Left lobe of liver (tissue), 2 donors: Measurements from ENCODE around the gene HDAC10. TPM values are rescaled to one million over a fixed set of nuclear protein-coding genes. Genes with fewer than 3 reads are reported as not detected.

ENCODE experiments used
- ATAC-seq: fragments of 200-7000 bp; cut with Tn5 transposase; one replicate; pipeline ENCODE4 v1.9.1; 2020; ENCODE audit warnings: mild to moderate bottlenecking, moderate library complexity
- DNase-seq: peaks from one replicate; pipeline ENCODE4 v3.0.0-alpha.2; 2020; ENCODE audit warnings: low spot score
- total RNA-seq: library from RNA; stranded (reverse); gene quantifications from one replicate; pipeline ENCODE4 v1.2.1, GENCODE V29; 2021
- donor health status: DM: no; HTN: no; CAD: no; lungs with moderate emphysema.
- donor health status: DM: no; HTN: yes; CAD: no.

Gene HDAC10
- total RNA-seq, result 33.3 TPM

- ATAC-seq, result peak; percentile 82
Observed at GRCh38 chr22:50250555-50251476, at the start of gene HDAC10. HDAC10 (minus strand) TSS chr22:50251265; CDS start chr22:50251032, 233 bp downstream.

GRCh38 chr22:50300620-50301257, 49.7 kb upstream of the HDAC10 start:
- ATAC-seq (no peak), DNase-seq (no peak)

More at GRCh38 chr22:50250555-50251476, at the start of gene HDAC10:
- peak; percentile 85 for DNase-seq

GRCh38 chr22:50299785-50300619, 48.9 kb upstream of the HDAC10 start:
- peak; percentile 98 for DNase-seq
- peak; percentile 69 for ATAC-seq

GRCh38 chr22:50298937-50299784, 48.1 kb upstream of the HDAC10 start:
- no peak for DNase-seq
- peak; percentile 0 for ATAC-seq

GRCh38 chr22:50298266-50298637, 47.2 kb upstream of the HDAC10 start:
- ATAC-seq (no peak), DNase-seq (no peak)

- no peak for DNase-seq
Observed at GRCh38 chr22:50297510-50298265, 46.6 kb upstream of the HDAC10 start.

GRCh38 chr22:50296658-50297490, 45.8 kb upstream of the HDAC10 start:
- DNase-seq (peak; percentile 82), ATAC-seq (peak; percentile 33)

More at GRCh38 chr22:50297510-50298265, 46.6 kb upstream of the HDAC10 start:
- no peak for ATAC-seq

- no peak for ATAC-seq
- DNase-seq, result no peak
Observed at GRCh38 chr22:50294319-50294656, 43.2 kb upstream of the HDAC10 start.

GRCh38 chr22:50293441-50294318, 42.6 kb upstream of the HDAC10 start:
- peak; percentile 94 for DNase-seq
- peak; percentile 73 for ATAC-seq

GRCh38 chr22:50292643-50293440, 41.8 kb upstream of the HDAC10 start:
- ATAC-seq (no peak), DNase-seq (no peak)

GRCh38 chr22:50289942-50290630, 39.0 kb upstream of the HDAC10 start:
- no peak for DNase-seq

GRCh38 chr22:50289151-50289941, 38.3 kb upstream of the HDAC10 start:
- no peak for DNase-seq
- no peak for ATAC-seq

More at GRCh38 chr22:50289942-50290630, 39.0 kb upstream of the HDAC10 start:
- no peak for ATAC-seq

- DNase-seq (no peak), ATAC-seq (no peak)
Observed at GRCh38 chr22:50287731-50288130, 36.7 kb upstream of the HDAC10 start.

- ATAC-seq (no peak), DNase-seq (no peak)
Observed at GRCh38 chr22:50286701-50287318, 35.7 kb upstream of the HDAC10 start.

GRCh38 chr22:50286275-50286674, 35.2 kb upstream of the HDAC10 start:
- ATAC-seq (no peak), DNase-seq (no peak)
